K562 (cell line): ENCODE measurements around the gene RAD51D. TPM values are rescaled to one million over a fixed set of nuclear protein-coding genes. Genes with fewer than 3 reads are reported as not detected.

Source experiments
- ATAC-seq: fragments of 200-7000 bp; cut with Tn5 transposase; 3 replicates; pipeline ENCODE4 v1.9.1; 2020; ENCODE audit warnings: moderate library complexity
- BruUV-seq: library from RNA; stranded (reverse); fragments of 400-500 nt; replicated peaks from 2 replicates; lab custom pipeline; 2021; lab: Mats Ljungman, UMichigan
- CTCF ChIA-PET: fragments of 300-600 bp; formaldehyde crosslinking; extraction: SDS; loops from one replicate; lab custom pipeline; 2021; ENCODE audit warnings: low intra/inter-chr PET ratio; lab: Yijun Ruan, JAX
- POLR2A ChIA-PET: fragments of 300-600, 350-650 bp; sonication (Branson Sonifier 250); formaldehyde crosslinking; extraction: SDS; loops from one replicate; lab custom pipeline; 2021; ENCODE audit warnings: antibody characterized with exemption, inconsistent platforms; lab: Yijun Ruan, JAX
- DNase-seq, 4 experiments: peaks; one replicate each; pipeline versions ENCODE4 v3.0.0 to v3.0.0-alpha.2; 2011 to 2018; ENCODE audit warnings: low spot score in 3 of 4, mixed read lengths in 3 of 4; ENCODE audit errors: extremely low read depth in 1 of 4
- FAIRE-seq: peaks from 2 replicates; lab custom pipeline; 2011; peaks lifted over from hg19 to GRCh38; lab: Jason Lieb, UNC
- H2AFZ ChIP-seq: 2 replicates; pipeline ENCODE4 v1.6.0; 2011; ENCODE audit warnings: low read depth, low read length, control low read depth, inconsistent platforms
- H3K27ac ChIP-seq: fragments of 200-600 bp; 3 replicates; pipeline ENCODE4 v1.8.0; 2011; ENCODE audit warnings: low read depth, mild to moderate bottlenecking, control low read depth, inconsistent platforms, low read length, moderate library complexity, mixed read lengths; ENCODE audit errors: extremely low read depth
- H3K27me3 ChIP-seq, 2 experiments: fragments of 300-600 bp in 1 of 2; 2 replicates in 1 of 2; 3 replicates in 1 of 2; pipeline versions ENCODE4 v1.6.0 to v1.8.0; 2011; ENCODE audit warnings: inconsistent platforms in 2 of 2, low read length in 2 of 2, mild to moderate bottlenecking in 1 of 2, mixed read lengths in 1 of 2, moderate library complexity in 1 of 2; ENCODE audit not compliant: control insufficient read depth in 2 of 2, insufficient read depth in 2 of 2
- H3K36me3 ChIP-seq: fragments of 300-600 bp; 3 replicates; pipeline ENCODE4 v1.8.0; 2011; ENCODE audit warnings: mild to moderate bottlenecking, low read length, inconsistent platforms; ENCODE audit not compliant: control insufficient read depth, insufficient read depth
- H3K4me1 ChIP-seq, 2 experiments: fragments of 200-600 bp in 1 of 2; replicated peaks in 1 of 2; 2 replicates in 1 of 2; 3 replicates in 1 of 2; pipeline versions ENCODE4 v1.5.1 to v1.8.0; 2011; ENCODE audit warnings: inconsistent platforms in 2 of 2, low read length in 2 of 2, mild to moderate bottlenecking in 1 of 2, mixed read lengths in 1 of 2, moderate library complexity in 1 of 2; ENCODE audit not compliant: control insufficient read depth in 2 of 2, insufficient read depth in 2 of 2
- H3K4me2 ChIP-seq: 2 replicates; pipeline ENCODE4 v1.6.1; 2011; ENCODE audit warnings: low read length, control low read depth, inconsistent platforms, mixed read lengths; ENCODE audit not compliant: insufficient read depth
- H3K4me3 ChIP-seq: fragments of 200-600 bp; sonication (generic), shearing (Covaris generic); 2 replicates; pipeline ENCODE4 v1.5.1; 2016; ENCODE audit warnings: control low read depth, inconsistent platforms
- H3K79me2 ChIP-seq: fragments of 200-600 bp; 3 replicates; pipeline ENCODE4 v1.8.0; 2011; ENCODE audit warnings: low read length, inconsistent platforms; ENCODE audit not compliant: control insufficient read depth, insufficient read depth
- H3K9ac ChIP-seq, 2 experiments: 2 replicates each; pipeline versions ENCODE4 v1.6.0 to v1.6.1; 2011; ENCODE audit warnings: low read depth in 2 of 2, low read length in 2 of 2, control low read depth in 1 of 2, inconsistent platforms in 1 of 2, mild to moderate bottlenecking in 1 of 2, mixed read lengths in 1 of 2; ENCODE audit not compliant: insufficient read depth in 1 of 2
- H3K9me1 ChIP-seq: one replicate; pipeline ENCODE4 v1.6.0; 2011; ENCODE audit warnings: inconsistent platforms, mild to moderate bottlenecking, low read length, moderate library complexity; ENCODE audit not compliant: control insufficient read depth, insufficient read depth
- H3K9me3 ChIP-seq: replicated peaks from 2 replicates; pipeline ENCODE4 v1.5.1; 2011; ENCODE audit warnings: low read depth, low read length, inconsistent platforms; ENCODE audit not compliant: control insufficient read depth, insufficient read depth
- H4K20me1 ChIP-seq: replicated peaks from 2 replicates; pipeline ENCODE4 v1.6.1; 2011; ENCODE audit warnings: low read length, inconsistent platforms, mixed read lengths; ENCODE audit not compliant: control insufficient read depth, insufficient read depth
- ARNT ChIP-seq, 2 experiments: fragments of 450-650 bp; IDR thresholded peaks; 2 replicates each; pipeline ENCODE4 v1.6.1; 2016; ENCODE audit warnings: mild to moderate bottlenecking in 1 of 2
- MAFK ChIP-seq: IDR thresholded peaks from 2 replicates; pipeline ENCODE4 v1.6.1; 2011; ENCODE audit warnings: low read length, improper control_type of control experiment
- MBD2 ChIP-seq: sonication (generic); IDR thresholded peaks from 2 replicates; pipeline ENCODE4 v1.6.1; 2016; ENCODE audit warnings: low read depth, borderline replicate concordance
- NFYB ChIP-seq: IDR thresholded peaks from 2 replicates; pipeline ENCODE4 v1.6.1; 2011; ENCODE audit warnings: mild to moderate bottlenecking, moderate library complexity; ENCODE audit not compliant: insufficient read length; ENCODE audit errors: extremely low read depth
- PTTG1 ChIP-seq: fragments of 450-650 bp; IDR thresholded peaks from 2 replicates; pipeline ENCODE4 v1.6.1; 2016; ENCODE audit warnings: low read depth, mild to moderate bottlenecking, missing genetic modification characterization, missing compliant biosample characterization
- SAFB2 ChIP-seq: fragments of 200-400 bp; formaldehyde crosslinking; IDR thresholded peaks from 2 replicates; pipeline ENCODE4 v1.6.1; 2018; ENCODE audit warnings: borderline replicate concordance, low read length, low read depth, moderate library complexity; ENCODE audit not compliant: severe bottlenecking
- ZNF197 ChIP-seq: fragments of 200-800 bp; sonication (Bioruptor generic); IDR thresholded peaks from 2 replicates; pipeline ENCODE4 v1.6.1; 2016; ENCODE audit warnings: low read depth, missing genetic modification characterization, missing compliant biosample characterization
- ZNF224 ChIP-seq: sonication (generic); formaldehyde crosslinking; IDR thresholded peaks from 2 replicates; pipeline ENCODE4 v1.8.0; 2022; ENCODE audit warnings: mild to moderate bottlenecking, missing genetic modification reagents
- ZNF445 ChIP-seq: fragments of 250-450 bp; sonication (Bioruptor Pico); IDR thresholded peaks from 2 replicates; pipeline ENCODE4 v1.4.0; 2020; ENCODE audit warnings: low read depth, mild to moderate bottlenecking, moderate library complexity
- ZNF57 ChIP-seq: fragments of 450-650 bp; formaldehyde crosslinking; IDR thresholded peaks from 2 replicates; pipeline ENCODE4 v1.4.0; 2020; ENCODE audit warnings: mild to moderate bottlenecking, moderate library complexity
- ZNF778 ChIP-seq: fragments of 450-650 bp; formaldehyde crosslinking; IDR thresholded peaks from 2 replicates; pipeline ENCODE4 v1.4.0; 2020; ENCODE audit warnings: mild to moderate bottlenecking, moderate library complexity
- WGBS: fragments of 100-300 bp; shearing (Covaris generic); methylation state at CpG from one replicate; pipeline ENCODE4 v1.1.6; 2016; ENCODE audit warnings: low coverage, mixed read lengths; ENCODE audit not compliant: insufficient coverage; ENCODE audit errors: missing lambda C conversion rate; 5-methylcytosine and 5-hydroxymethylcytosine counted together
- in situ Hi-C: fragments of 300-500 bp; cut with MboI; formaldehyde crosslinking; loops from 4 replicates; pipeline ENCODE4 v1.15.0; 2018; ENCODE audit warnings: inconsistent platforms, mixed read lengths
- intact Hi-C: fragments of 100-400 bp; cut with micrococcal nuclease; formaldehyde crosslinking; loops from 2 replicates; pipeline ENCODE4 v1.14.2; 2022
- polyA plus RNA-seq, 8 experiments: library from polyadenylated mRNA; depleted of rRNA in 4 of 8; stranded (reverse) in 5 of 8; unstranded in 3 of 8; fragments of >200 nt; fragmentation: Nextera tagmentation in 2 of 8; fragmentation: Illumina TruSeq in 1 of 8; extraction: Ambion mirVana in 2 of 8; extraction: Trizol in 1 of 8; gene quantifications; 2 replicates each; pipeline versions ENCODE4 v1.2.1 to v1.2.3, GENCODE V29; 2011 to 2014; ENCODE audit warnings: inconsistent platforms in 1 of 8, missing spikeins in 1 of 8
- total RNA-seq, 7 experiments: library from RNA; depleted of rRNA in 6 of 7; stranded (reverse); fragments of >200 nt in 6 of 7; fragmentation: Illumina TruSeq in 2 of 7; extraction: Trizol in 2 of 7; gene quantifications; 2 replicates each; pipeline versions ENCODE4 v1.2.1 to v1.2.3, GENCODE V29; 2011 to 2021; ENCODE audit warnings: low replicate concordance in 1 of 7
- TF ChIP-seq, protein P1 (sequence below): sonication (generic); formaldehyde crosslinking; IDR thresholded peaks from 2 replicates; pipeline ENCODE4 v1.8.1; 2022; ENCODE audit warnings: missing genetic modification reagents
- TF ChIP-seq, protein P2 (sequence below): fragments of 200-800 bp; sonication (Bioruptor generic); IDR thresholded peaks from 2 replicates; pipeline ENCODE4 v1.6.1; 2017; ENCODE audit warnings: missing genetic modification characterization, missing compliant biosample characterization
- TF ChIP-seq, protein P3 (sequence below): fragments of 250-450 bp; sonication (Bioruptor Pico); IDR thresholded peaks from 2 replicates; pipeline ENCODE4 v1.4.0; 2020; ENCODE audit warnings: mild to moderate bottlenecking, moderate library complexity
- TF ChIP-seq, protein P4 (sequence below): fragments of 250-450 bp; sonication (Bioruptor Pico); IDR thresholded peaks from 2 replicates; pipeline ENCODE4 v1.5.0; 2021

The RAD51D gene
- total and polyA plus RNA-seq, 9 of the 15 experiments (the other 6 are each of a cell fraction or from before 2014, with no cell fraction given): 2.2 to 16.9 (median 8.7) TPM

DNA sequence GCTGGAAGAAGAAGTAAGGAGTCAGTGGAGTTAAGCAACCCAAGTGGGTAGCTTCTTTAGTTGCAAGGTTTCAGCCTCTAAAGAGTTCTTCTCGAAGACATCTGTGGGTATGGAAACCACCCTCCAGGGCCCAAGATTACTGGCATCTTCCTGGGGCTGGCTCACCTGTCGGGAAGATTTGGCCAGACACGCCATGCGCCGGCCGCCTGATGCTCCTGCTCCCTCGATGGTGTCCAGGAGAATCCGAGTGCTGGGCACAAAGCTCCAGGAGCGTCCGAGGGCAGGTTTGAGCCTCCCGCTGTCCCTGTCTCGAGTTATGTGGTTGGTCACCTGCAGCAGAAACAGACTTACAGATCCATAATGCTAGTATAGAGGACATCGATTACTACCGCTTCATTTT lies 18.6 kb downstream of the RAD51D start:
- no peak for ATAC-seq
- ChIA-PET POLR2A (no interaction called here), CTCF (interaction anchor here (0.7 kb wide), 1 partner anchor 20 kb away, joined by 4 read pairs; no protein-coding TSS in a partner anchor)
- H3K4me3 ChIP-seq: no peak overlapping the region
- WGBS: 85% methylated on average over 14 of the region's 14 CpGs
- DNase-seq: no peak
- no peaks in the 10 kb centered on the region for H3K79me2 ChIP-seq
- no peaks in the 10 kb centered on the region for H3K9me3 ChIP-seq
- H3K36me3 ChIP-seq: peaks cover 54% of the 10 kb centered on the region; the same call in 2 of the 3 replicates
- no peaks in the 10 kb centered on the region for H3K9me1 ChIP-seq
- H3K9ac ChIP-seq: no peak overlapping the region
- no peaks in the 10 kb centered on the region for H3K4me1 ChIP-seq
- no peak overlapping the region for H3K4me2 ChIP-seq
- no peak for TF ChIP-seq NFYB
- no peak for TF ChIP-seq ZNF197 (CRISPR knock-in tag)
- TF ChIP-seq ZNF445 (CRISPR knock-in tag): no peak
- no peak for TF ChIP-seq MBD2
- TF ChIP-seq ZNF57 (CRISPR knock-in tag): no peak
- TF ChIP-seq PTTG1: no peak
- TF ChIP-seq, protein P1, sequence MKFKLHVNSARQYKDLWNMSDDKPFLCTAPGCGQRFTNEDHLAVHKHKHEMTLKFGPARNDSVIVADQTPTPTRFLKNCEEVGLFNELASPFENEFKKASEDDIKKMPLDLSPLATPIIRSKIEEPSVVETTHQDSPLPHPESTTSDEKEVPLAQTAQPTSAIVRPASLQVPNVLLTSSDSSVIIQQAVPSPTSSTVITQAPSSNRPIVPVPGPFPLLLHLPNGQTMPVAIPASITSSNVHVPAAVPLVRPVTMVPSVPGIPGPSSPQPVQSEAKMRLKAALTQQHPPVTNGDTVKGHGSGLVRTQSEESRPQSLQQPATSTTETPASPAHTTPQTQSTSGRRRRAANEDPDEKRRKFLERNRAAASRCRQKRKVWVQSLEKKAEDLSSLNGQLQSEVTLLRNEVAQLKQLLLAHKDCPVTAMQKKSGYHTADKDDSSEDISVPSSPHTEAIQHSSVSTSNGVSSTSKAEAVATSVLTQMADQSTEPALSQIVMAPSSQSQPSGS (CRISPR knock-in tag): no peak
- TF ChIP-seq ZNF778 (CRISPR knock-in tag): no peak
- no peak for TF ChIP-seq MAFK
- TF ChIP-seq, protein P2, sequence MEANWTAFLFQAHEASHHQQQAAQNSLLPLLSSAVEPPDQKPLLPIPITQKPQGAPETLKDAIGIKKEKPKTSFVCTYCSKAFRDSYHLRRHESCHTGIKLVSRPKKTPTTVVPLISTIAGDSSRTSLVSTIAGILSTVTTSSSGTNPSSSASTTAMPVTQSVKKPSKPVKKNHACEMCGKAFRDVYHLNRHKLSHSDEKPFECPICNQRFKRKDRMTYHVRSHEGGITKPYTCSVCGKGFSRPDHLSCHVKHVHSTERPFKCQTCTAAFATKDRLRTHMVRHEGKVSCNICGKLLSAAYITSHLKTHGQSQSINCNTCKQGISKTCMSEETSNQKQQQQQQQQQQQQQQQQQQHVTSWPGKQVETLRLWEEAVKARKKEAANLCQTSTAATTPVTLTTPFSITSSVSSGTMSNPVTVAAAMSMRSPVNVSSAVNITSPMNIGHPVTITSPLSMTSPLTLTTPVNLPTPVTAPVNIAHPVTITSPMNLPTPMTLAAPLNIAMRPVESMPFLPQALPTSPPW (CRISPR knock-in tag): no peak
- TF ChIP-seq, protein P3, sequence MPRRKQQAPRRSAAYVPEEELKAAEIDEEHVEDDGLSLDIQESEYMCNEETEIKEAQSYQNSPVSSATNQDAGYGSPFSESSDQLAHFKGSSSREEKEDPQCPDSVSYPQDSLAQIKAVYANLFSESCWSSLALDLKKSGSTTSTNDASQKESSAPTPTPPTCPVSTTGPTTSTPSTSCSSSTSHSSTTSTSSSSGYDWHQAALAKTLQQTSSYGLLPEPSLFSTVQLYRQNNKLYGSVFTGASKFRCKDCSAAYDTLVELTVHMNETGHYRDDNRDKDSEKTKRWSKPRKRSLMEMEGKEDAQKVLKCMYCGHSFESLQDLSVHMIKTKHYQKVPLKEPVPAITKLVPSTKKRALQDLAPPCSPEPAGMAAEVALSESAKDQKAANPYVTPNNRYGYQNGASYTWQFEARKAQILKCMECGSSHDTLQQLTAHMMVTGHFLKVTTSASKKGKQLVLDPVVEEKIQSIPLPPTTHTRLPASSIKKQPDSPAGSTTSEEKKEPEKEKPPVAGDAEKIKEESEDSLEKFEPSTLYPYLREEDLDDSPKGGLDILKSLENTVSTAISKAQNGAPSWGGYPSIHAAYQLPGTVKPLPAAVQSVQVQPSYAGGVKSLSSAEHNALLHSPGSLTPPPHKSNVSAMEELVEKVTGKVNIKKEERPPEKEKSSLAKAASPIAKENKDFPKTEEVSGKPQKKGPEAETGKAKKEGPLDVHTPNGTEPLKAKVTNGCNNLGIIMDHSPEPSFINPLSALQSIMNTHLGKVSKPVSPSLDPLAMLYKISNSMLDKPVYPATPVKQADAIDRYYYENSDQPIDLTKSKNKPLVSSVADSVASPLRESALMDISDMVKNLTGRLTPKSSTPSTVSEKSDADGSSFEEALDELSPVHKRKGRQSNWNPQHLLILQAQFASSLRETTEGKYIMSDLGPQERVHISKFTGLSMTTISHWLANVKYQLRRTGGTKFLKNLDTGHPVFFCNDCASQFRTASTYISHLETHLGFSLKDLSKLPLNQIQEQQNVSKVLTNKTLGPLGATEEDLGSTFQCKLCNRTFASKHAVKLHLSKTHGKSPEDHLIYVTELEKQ (CRISPR knock-in tag): no peak
- TF ChIP-seq, protein P4, sequence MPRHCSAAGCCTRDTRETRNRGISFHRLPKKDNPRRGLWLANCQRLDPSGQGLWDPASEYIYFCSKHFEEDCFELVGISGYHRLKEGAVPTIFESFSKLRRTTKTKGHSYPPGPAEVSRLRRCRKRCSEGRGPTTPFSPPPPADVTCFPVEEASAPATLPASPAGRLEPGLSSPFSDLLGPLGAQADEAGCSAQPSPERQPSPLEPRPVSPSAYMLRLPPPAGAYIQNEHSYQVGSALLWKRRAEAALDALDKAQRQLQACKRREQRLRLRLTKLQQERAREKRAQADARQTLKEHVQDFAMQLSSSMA (CRISPR knock-in tag): no peak
- TF ChIP-seq ZNF224: no peak
- no peak for TF ChIP-seq ARNT (IDR thresholded peaks at IDR 0.05)
- no peak for TF ChIP-seq SAFB2
- H4K20me1 ChIP-seq: no peaks in the 10 kb centered on the region
- no peak overlapping the region for H2AFZ ChIP-seq
- no TSS peak for BruUV-seq
- in situ Hi-C loops (no loop called here), intact Hi-C loops (no loop called here)
- FAIRE-seq: no peak
- H3K27me3 ChIP-seq: no peaks in the 10 kb centered on the region
- H3K27ac ChIP-seq: no peak overlapping the region
